Measurements from ENCODE around the gene GNMT. TPM values are rescaled to one million over a fixed set of nuclear protein-coding genes. Genes with fewer than 3 reads are reported as not detected.
A peak's percentile ranks its signal among the peaks of the same experiment; 100 is the strongest.

GNMT gene
- total and polyA plus RNA-seq, 9 of the 15 experiments (the other 6 are each of a cell fraction or from before 2014, with no cell fraction given), result 0.11 to 0.29 (median 0.15) TPM; not detected in 6

DNA sequence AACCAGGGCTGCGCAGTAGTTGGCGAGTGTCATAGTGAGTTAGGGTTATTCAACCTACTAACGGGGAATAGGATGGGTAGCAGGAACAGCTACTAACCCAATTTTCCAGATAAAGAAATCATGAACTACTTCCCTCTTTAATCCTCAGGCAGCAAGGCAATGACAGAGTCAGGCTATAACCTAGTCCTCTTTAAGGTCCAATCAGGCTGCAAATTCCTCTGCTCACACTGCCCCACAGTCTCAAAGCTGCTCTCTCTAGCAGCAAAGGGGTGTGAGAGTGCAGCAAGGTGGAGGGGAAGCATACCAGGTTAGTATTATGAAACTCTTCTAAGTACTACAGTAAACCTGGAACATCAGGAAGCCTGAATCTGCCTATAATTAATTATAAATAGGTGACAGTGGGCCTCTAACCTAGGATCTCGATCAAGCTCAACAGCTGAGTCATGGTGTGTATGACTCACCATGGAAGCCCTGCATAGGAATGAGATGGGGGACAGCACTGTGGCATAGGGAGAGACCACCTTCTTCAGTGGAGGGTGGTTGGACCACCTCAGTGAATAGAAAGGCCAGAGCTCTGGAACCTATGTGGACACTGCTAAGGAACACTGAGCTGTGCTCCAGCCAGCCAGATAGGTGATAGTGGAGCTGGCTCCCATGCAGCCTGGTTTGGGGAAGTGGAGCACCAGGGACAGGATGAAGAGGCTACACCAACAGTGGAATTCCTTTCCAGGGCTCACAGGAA lies 10.5 kb downstream of the GNMT start (continued):
- no peak for TF ChIP-seq TBL1XR1 (IDR thresholded peaks at IDR 0.05; ENCODE audit: low read length in 2 of 2)
- no peak; the same call in 1 of the 2 replicates for TF ChIP-seq NBN (IDR thresholded peaks at IDR 0.05; ENCODE audit: low read depth)
- no peak for TF ChIP-seq ZNF707 (CRISPR knock-in tag; conservative IDR thresholded peaks at IDR 0.05)
- TF ChIP-seq SMAD2 (IDR thresholded peaks at IDR 0.05; ENCODE audit: low read depth, low read length), result no peak
- no peak for TF ChIP-seq ZNF77 (CRISPR knock-in tag; IDR thresholded peaks at IDR 0.05)
- TF ChIP-seq SPI1 (IDR thresholded peaks at IDR 0.05; ENCODE audit: borderline replicate concordance, low read depth, low read length), result peak; percentile 95
- TF ChIP-seq ESRRB (CRISPR knock-in tag; IDR thresholded peaks at IDR 0.05; ENCODE audit: borderline replicate concordance), result no peak
- TF ChIP-seq, protein P1, sequence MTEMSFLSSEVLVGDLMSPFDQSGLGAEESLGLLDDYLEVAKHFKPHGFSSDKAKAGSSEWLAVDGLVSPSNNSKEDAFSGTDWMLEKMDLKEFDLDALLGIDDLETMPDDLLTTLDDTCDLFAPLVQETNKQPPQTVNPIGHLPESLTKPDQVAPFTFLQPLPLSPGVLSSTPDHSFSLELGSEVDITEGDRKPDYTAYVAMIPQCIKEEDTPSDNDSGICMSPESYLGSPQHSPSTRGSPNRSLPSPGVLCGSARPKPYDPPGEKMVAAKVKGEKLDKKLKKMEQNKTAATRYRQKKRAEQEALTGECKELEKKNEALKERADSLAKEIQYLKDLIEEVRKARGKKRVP (CRISPR knock-in tag; IDR thresholded peaks at IDR 0.05), result peak; percentile 63
- TF ChIP-seq MAFG (tag; conservative IDR thresholded peaks at IDR 0.05), result peak; percentile 92
- no peak for TF ChIP-seq ZNF586 (CRISPR knock-in tag; conservative IDR thresholded peaks at IDR 0.05)
- no peak for TF ChIP-seq STAT5B (CRISPR knock-in tag; IDR thresholded peaks at IDR 0.05)
- TF ChIP-seq NFATC3 (IDR thresholded peaks at IDR 0.05), result peak; percentile 82; the same call in 1 of the 2 replicates
- TF ChIP-seq ZNF140 (CRISPR knock-in tag; IDR thresholded peaks at IDR 0.05), result no peak
- peak; percentile 59 for TF ChIP-seq DACH1 (IDR thresholded peaks at IDR 0.05; ENCODE audit: partially characterized antibody)
- TF ChIP-seq PHF20 (IDR thresholded peaks at IDR 0.05; ENCODE audit: partially characterized antibody), result no peak
- 0 out of 2 replicates have a peak, but pooled peaks have one; percentile 28 for TF ChIP-seq HDAC8 (tag; IDR thresholded peaks at IDR 0.05)
- TF ChIP-seq, protein P2, sequence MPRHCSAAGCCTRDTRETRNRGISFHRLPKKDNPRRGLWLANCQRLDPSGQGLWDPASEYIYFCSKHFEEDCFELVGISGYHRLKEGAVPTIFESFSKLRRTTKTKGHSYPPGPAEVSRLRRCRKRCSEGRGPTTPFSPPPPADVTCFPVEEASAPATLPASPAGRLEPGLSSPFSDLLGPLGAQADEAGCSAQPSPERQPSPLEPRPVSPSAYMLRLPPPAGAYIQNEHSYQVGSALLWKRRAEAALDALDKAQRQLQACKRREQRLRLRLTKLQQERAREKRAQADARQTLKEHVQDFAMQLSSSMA (CRISPR knock-in tag; IDR thresholded peaks at IDR 0.05), result no peak
- TF ChIP-seq, protein P3, sequence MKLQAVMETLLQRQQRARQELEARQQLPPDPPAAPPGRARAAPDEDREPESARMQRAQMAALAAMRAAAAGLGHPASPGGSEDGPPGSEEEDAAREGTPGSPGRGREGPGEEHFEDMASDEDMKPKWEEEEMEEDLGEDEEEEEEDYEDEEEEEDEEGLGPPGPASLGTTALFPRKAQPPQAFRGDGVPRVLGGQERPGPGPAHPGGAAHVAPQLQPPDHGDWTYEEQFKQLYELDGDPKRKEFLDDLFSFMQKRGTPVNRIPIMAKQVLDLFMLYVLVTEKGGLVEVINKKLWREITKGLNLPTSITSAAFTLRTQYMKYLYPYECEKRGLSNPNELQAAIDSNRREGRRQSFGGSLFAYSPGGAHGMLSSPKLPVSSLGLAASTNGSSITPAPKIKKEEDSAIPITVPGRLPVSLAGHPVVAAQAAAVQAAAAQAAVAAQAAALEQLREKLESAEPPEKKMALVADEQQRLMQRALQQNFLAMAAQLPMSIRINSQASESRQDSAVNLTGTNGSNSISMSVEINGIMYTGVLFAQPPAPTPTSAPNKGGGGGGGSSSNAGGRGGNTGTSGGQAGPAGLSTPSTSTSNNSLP (IDR thresholded peaks at IDR 0.05; ENCODE audit: borderline replicate concordance, low read depth, low read length), result peak; percentile 81; the same call in 1 of the 2 replicates
- TF ChIP-seq, protein P4, sequence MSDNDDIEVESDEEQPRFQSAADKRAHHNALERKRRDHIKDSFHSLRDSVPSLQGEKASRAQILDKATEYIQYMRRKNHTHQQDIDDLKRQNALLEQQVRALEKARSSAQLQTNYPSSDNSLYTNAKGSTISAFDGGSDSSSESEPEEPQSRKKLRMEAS (CRISPR knock-in tag; IDR thresholded peaks at IDR 0.05), result no peak
- TF ChIP-seq, protein P5, sequence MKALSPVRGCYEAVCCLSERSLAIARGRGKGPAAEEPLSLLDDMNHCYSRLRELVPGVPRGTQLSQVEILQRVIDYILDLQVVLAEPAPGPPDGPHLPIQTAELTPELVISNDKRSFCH (CRISPR knock-in tag; IDR thresholded peaks at IDR 0.05), result no peak
- TF ChIP-seq, protein P5 (tag; IDR thresholded peaks at IDR 0.05), result 0 out of 2 replicates have a peak, but pooled peaks have one; percentile 34
- TF ChIP-seq ZNF76 (CRISPR knock-in tag; IDR thresholded peaks at IDR 0.05; ENCODE audit: borderline replicate concordance), result 0 out of 2 replicates have a peak, but pooled peaks have one; percentile 59
- TF ChIP-seq RFX1 (IDR thresholded peaks at IDR 0.05), result no peak
- TF ChIP-seq, protein P6, sequence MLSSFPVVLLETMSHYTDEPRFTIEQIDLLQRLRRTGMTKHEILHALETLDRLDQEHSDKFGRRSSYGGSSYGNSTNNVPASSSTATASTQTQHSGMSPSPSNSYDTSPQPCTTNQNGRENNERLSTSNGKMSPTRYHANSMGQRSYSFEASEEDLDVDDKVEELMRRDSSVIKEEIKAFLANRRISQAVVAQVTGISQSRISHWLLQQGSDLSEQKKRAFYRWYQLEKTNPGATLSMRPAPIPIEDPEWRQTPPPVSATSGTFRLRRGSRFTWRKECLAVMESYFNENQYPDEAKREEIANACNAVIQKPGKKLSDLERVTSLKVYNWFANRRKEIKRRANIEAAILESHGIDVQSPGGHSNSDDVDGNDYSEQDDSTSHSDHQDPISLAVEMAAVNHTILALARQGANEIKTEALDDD (IDR thresholded peaks at IDR 0.05), result peak; percentile 97
- TF ChIP-seq NFE2 (IDR thresholded peaks at IDR 0.05; ENCODE audit: low read depth), result peak; percentile 98

Measured in K562 (cell line).